HG02938 (cell line): ENCODE data around the gene TMEM38A.
"Not testable (repeated sequence)": the region's sequence is repeated elsewhere in the genome, so short reads cannot be mapped to it uniquely, and the experiment has no call there.

Source experiments
- ATAC-seq: cut with Tn5 transposase; IDR thresholded peaks from one replicate; pipeline ENCODE4 v1.9.1; 2021; ENCODE audit warnings: mild to moderate bottlenecking, moderate library complexity; ENCODE audit not compliant: unreplicated experiment

Gene TMEM38A

GRCh38 chr19:16673231-16673630 lies 12.3 kb downstream of the TMEM38A start:
- ATAC-seq = no peak

GRCh38 chr19:16673839-16674238 lies 12.9 kb downstream of the TMEM38A start:
- not testable (repeated sequence) for ATAC-seq

- no peak for ATAC-seq
These were observed 15.3 kb downstream of the TMEM38A start for GRCh38 chr19:16676101-16676798.

- no peak for ATAC-seq
These were observed 16.1 kb downstream of the TMEM38A start for GRCh38 chr19:16677055-16677454.

GRCh38 chr19:16678498-16678897 lies 17.6 kb downstream of the TMEM38A start:
- no peak for ATAC-seq

GRCh38 chr19:16679811-16680210 lies 18.9 kb downstream of the TMEM38A start:
- no peak for ATAC-seq

GRCh38 chr19:16682539-16682938 lies 21.6 kb downstream of the TMEM38A start:
- ATAC-seq = no peak

GRCh38 chr19:16684216-16684615 lies 23.3 kb downstream of the TMEM38A start:
- no peak for ATAC-seq

GRCh38 chr19:16688084-16688483 lies 27.1 kb downstream of the TMEM38A start:
- no peak for ATAC-seq

GRCh38 chr19:16698914-16699313 lies 38.0 kb downstream of the TMEM38A start:
- ATAC-seq = no peak

GRCh38 chr19:16702123-16702522 lies 41.2 kb downstream of the TMEM38A start:
- ATAC-seq = no peak

- ATAC-seq = no peak
These were observed 42.7 kb downstream of the TMEM38A start for GRCh38 chr19:16703677-16704076.

- ATAC-seq = not testable (repeated sequence)
These were observed 49.9 kb downstream of the TMEM38A start for GRCh38 chr19:16710870-16711269.

- not testable (repeated sequence) for ATAC-seq
These were observed 51.4 kb downstream of the TMEM38A start for GRCh38 chr19:16712295-16712694.

GRCh38 chr19:16714702-16715287 lies 53.9 kb downstream of the TMEM38A start:
- ATAC-seq = no peak

- no peak for ATAC-seq
These were observed 54.7 kb downstream of the TMEM38A start for GRCh38 chr19:16715611-16716010.

GRCh38 chr19:16721051-16721450 lies 60.1 kb downstream of the TMEM38A start:
- ATAC-seq = no peak

- no peak for ATAC-seq
These were observed 61.7 kb downstream of the TMEM38A start for GRCh38 chr19:16722591-16722990.

GRCh38 chr19:16726916-16727315 lies 66.0 kb downstream of the TMEM38A start:
- ATAC-seq = no peak

- ATAC-seq = not testable (repeated sequence)
These were observed 74.8 kb downstream of the TMEM38A start for GRCh38 chr19:16735650-16736266.

- no peak for ATAC-seq
These were observed 75.8 kb downstream of the TMEM38A start for GRCh38 chr19:16736709-16737108.

GRCh38 chr19:16737911-16738310 lies 77.0 kb downstream of the TMEM38A start:
- ATAC-seq = no peak
